Measurements from ENCODE around the gene PHF3. TPM values are rescaled to one million over a fixed set of nuclear protein-coding genes. Genes with fewer than 3 reads are reported as not detected.

Gene PHF3
- total and polyA plus RNA-seq, 2 experiments from 2014 or later: 37.1 to 77.3 TPM

DNA sequence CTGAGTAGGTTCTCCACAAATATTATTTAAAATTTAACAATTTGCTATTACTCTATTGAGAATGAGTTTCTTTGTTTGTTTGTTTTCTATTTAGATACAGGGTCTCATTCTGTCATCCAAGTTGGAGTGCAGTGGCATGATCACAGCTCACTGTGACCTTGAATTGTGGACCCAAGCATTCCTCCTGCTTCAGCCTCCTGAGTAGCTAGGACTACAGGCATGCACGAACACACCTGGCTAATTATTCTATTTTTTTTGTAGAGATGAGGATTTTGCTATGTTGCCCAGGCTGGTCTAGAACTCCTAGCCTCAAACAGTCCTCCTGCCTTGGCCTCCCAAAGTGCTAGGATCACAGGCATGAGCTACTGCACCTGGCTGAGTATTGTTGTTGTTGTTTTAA, 122.2 kb downstream of the PHF3 start (continued):
- TF ChIP-seq, protein P1, sequence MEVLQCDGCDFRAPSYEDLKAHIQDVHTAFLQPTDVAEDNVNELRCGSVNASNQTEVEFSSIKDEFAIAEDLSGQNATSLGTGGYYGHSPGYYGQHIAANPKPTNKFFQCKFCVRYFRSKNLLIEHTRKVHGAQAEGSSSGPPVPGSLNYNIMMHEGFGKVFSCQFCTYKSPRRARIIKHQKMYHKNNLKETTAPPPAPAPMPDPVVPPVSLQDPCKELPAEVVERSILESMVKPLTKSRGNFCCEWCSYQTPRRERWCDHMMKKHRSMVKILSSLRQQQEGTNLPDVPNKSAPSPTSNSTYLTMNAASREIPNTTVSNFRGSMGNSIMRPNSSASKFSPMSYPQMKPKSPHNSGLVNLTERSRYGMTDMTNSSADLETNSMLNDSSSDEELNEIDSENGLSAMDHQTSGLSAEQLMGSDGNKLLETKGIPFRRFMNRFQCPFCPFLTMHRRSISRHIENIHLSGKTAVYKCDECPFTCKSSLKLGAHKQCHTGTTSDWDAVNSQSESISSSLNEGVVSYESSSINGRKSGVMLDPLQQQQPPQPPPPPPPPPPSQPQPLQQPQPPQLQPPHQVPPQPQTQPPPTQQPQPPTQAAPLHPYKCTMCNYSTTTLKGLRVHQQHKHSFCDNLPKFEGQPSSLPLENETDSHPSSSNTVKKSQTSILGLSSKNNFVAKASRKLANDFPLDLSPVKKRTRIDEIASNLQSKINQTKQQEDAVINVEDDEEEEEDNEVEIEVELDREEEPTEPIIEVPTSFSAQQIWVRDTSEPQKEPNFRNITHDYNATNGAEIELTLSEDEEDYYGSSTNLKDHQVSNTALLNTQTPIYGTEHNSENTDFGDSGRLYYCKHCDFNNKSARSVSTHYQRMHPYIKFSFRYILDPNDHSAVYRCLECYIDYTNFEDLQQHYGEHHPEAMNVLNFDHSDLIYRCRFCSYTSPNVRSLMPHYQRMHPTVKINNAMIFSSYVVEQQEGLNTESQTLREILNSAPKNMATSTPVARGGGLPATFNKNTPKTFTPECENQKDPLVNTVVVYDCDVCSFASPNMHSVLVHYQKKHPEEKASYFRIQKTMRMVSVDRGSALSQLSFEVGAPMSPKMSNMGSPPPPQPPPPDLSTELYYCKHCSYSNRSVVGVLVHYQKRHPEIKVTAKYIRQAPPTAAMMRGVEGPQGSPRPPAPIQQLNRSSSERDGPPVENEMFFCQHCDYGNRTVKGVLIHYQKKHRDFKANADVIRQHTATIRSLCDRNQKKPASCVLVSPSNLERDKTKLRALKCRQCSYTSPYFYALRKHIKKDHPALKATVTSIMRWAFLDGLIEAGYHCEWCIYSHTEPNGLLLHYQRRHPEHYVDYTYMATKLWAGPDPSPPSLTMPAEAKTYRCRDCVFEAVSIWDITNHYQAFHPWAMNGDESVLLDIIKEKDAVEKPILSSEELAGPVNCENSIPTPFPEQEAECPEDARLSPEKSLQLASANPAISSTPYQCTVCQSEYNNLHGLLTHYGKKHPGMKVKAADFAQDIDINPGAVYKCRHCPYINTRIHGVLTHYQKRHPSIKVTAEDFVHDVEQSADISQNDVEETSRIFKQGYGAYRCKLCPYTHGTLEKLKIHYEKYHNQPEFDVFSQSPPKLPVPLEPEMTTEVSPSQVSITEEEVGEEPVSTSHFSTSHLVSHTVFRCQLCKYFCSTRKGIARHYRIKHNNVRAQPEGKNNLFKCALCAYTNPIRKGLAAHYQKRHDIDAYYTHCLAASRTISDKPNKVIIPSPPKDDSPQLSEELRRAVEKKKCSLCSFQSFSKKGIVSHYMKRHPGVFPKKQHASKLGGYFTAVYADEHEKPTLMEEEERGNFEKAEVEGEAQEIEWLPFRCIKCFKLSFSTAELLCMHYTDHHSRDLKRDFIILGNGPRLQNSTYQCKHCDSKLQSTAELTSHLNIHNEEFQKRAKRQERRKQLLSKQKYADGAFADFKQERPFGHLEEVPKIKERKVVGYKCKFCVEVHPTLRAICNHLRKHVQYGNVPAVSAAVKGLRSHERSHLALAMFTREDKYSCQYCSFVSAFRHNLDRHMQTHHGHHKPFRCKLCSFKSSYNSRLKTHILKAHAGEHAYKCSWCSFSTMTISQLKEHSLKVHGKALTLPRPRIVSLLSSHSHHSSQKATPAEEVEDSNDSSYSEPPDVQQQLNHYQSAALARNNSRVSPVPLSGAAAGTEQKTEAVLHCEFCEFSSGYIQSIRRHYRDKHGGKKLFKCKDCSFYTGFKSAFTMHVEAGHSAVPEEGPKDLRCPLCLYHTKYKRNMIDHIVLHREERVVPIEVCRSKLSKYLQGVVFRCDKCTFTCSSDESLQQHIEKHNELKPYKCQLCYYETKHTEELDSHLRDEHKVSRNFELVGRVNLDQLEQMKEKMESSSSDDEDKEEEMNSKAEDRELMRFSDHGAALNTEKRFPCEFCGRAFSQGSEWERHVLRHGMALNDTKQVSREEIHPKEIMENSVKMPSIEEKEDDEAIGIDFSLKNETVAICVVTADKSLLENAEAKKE (CRISPR knock-in tag; IDR thresholded peaks at IDR 0.05): no peak
- TF ChIP-seq NANOG (IDR thresholded peaks at IDR 0.05; ENCODE audit: borderline replicate concordance) (no peak), STAT1 (IDR thresholded peaks at IDR 0.05; ENCODE audit: unreplicated experiment) (no peak), POLR2AphosphoS5 (IDR thresholded peaks at IDR 0.05; ENCODE audit: low read depth) (no peak)

DNA sequence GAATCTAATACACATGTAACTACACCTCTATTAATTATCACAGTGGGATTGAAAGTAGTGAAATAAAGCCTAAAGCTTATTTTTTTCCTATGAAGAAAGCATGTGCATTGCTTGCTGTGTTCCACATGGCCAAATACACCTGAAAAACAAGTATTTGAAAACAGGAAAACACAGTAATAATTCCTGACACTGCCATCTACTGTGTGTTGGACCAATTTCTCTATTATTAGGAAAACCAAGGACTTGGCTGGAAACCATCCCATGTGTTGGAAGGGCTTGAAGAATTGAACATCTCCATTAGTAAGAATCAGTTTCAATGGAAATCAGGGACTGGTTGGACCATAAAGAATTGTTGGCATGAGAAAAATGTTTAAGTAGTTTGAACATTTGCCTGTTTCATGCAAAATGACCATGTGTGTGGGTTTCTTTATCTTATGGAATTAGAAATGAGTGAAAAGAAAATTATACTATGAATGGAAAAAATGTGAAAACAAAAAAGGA, 124.1 kb downstream of the PHF3 start:
- Mint-ChIP-seq H3K4me1 (peaks cover 4% of the 10 kb centered on the region; the same call in 1 of the 3 replicates), H3K27me3 (ENCODE audit: insufficient read depth, low read depth, poor library complexity) (no peaks in the 10 kb centered on the region), H3K36me3 (ENCODE audit: low read depth) (peaks cover 24% of the 10 kb centered on the region; the same call in 2 of the 3 replicates), H3K27ac (no peak overlapping the region), H3K4me3 (no peak overlapping the region), H3K9me3 (peaks cover 28% of the 10 kb centered on the region)
- H4K20me1 ChIP-seq (replicated peaks; ENCODE audit: insufficient read depth): no peaks in the 10 kb centered on the region
- H3K36me3 ChIP-seq (ENCODE audit: insufficient read depth): no peaks in the 10 kb centered on the region
- H3K4me1 ChIP-seq (ENCODE audit: insufficient read depth): no peaks in the 10 kb centered on the region
- no peaks in the 10 kb centered on the region for H3K27me3 ChIP-seq (ENCODE audit: insufficient read depth)
- no peak overlapping the region for H3K4me2 ChIP-seq
- H3K79me2 ChIP-seq (replicated peaks; ENCODE audit: insufficient read depth): no peaks in the 10 kb centered on the region
- H3K27ac ChIP-seq (ENCODE audit: low read depth): no peak overlapping the region
- ATAC-seq (no peak), DNase-seq (ENCODE audit: low spot score) (no peak)
- TF ChIP-seq ETS1 (IDR thresholded peaks at IDR 0.05): no peak
- TF ChIP-seq CREB1 (CRISPR knock-in tag; IDR thresholded peaks at IDR 0.05; ENCODE audit: low read depth): no peak
- no peak for TF ChIP-seq ZNF331 (CRISPR knock-in tag; IDR thresholded peaks at IDR 0.05; ENCODE audit: low read depth)
- TF ChIP-seq EZH2 (IDR thresholded peaks at IDR 0.05; ENCODE audit: low read depth, unreplicated experiment): no peak
- no peak for TF ChIP-seq POLR2AphosphoS5 (IDR thresholded peaks at IDR 0.05; ENCODE audit: low read depth)
- TF ChIP-seq JUNB (IDR thresholded peaks at IDR 0.05; ENCODE audit: unreplicated experiment): no peak
- TF ChIP-seq CTCF (conservative IDR thresholded peaks at IDR 0.05; ENCODE audit: low read depth in 2 of 2): no peak
- no peak overlapping the region for H2AFZ ChIP-seq
- H3K4me3 ChIP-seq: no peak overlapping the region
- no peaks in the 10 kb centered on the region for H3F3A ChIP-seq (replicated peaks; ENCODE audit: low read depth)
- H3K9me2 ChIP-seq (ENCODE audit: insufficient read depth): no peaks in the 10 kb centered on the region
